ENCODE data around the gene UAP1.

- TF ChIP-seq CTCF (IDR thresholded peaks at IDR 0.05) = no peak
- TF ChIP-seq POLR2A (IDR thresholded peaks at IDR 0.05) = no peak
Observed at GRCh38 chr1:162633081-162633762, 71.7 kb downstream of the UAP1 start.

All from right lobe of liver (tissue), 4 donors.